CD4-positive, alpha-beta T cell treated with Interleukin-4 for 1 hour (primary cell): Measurements from ENCODE around the gene NT5C3B.

ENCODE experiments used
- DNase-seq, 2 donors: peaks; one replicate each; pipeline ENCODE4 v3.0.0-alpha.2; 2020 to 2022

The NT5C3B gene

GRCh38 chr17:41806685-41807445 lies 29.2 kb downstream of the NT5C3B start:
- DNase-seq = no peak

GRCh38 chr17:41803049-41804020 lies 32.7 kb downstream of the NT5C3B start:
- no peak for DNase-seq

DNA sequence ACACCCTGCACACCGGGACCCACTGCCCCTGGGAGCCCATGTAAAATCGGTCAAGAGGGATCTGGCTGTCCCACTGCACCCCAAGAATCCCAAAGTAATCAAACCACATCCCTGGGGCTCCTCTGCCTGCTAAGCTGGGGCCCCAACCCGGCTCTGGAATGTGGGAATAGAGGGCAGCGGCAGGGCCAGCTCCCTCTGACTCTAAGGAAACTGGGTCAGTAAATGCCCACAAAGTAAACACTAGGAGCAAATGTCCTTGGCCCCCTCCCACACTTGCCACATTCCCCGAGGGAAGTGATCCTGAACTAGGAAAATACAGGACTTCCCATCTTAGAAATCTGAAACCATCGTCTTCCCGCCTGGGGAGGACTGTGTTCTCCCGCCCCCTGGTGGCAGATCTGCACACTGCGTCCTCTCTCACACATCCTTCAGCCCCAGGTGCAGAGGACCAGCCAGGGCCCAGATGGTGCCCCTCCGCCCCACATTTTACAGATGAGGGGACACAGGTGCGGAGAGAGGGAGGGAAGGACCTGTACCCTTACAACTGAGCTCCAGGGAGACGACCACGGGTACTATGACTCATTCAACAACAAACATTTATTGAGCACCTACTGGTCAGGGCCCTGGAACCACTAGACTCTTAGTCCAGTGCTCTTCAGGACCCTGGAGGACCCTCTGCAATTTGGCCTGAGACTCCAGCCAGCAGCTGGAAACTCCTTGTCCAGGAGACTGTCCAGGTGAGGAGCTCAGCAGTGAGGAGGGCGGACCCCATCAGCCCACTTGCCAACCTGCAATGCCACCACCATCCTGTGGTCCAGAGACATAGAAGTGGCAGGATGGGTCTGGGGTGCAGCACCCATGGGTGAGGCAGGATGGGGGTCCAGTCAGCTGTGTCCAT lies 34.4 kb downstream of the NT5C3B start:
- peak; percentile 69 to 70 for DNase-seq

GRCh38 chr17:41800601-41801373 lies 35.2 kb downstream of the NT5C3B start:
- peak in 1 of 2 donors; percentile 20 for DNase-seq

DNA sequence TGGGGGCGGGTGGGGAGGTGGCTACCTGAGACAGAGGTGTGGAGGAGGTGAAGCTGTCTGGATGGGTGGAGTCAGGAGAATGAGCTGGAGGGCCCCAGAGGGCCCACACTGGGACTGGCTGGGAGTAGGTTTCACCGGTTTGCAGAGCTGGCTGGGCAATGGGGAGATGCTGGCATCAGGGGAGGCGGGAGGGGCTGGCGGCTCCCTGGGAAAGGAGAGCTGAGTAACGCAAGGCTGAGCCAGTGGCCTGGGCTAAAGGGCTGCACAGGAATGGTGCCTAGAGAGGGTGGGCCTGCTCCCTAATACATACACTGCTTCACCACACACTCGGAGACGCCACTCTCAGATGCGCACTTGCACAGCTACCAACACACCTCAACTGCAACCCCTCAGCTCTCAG lies 36.7 kb downstream of the NT5C3B start:
- DNase-seq = no peak

GRCh38 chr17:41797377-41797776 lies 38.7 kb downstream of the NT5C3B start:
- no peak for DNase-seq

- no peak for DNase-seq
Observed at GRCh38 chr17:41796121-41796895, 39.7 kb downstream of the NT5C3B start.

- DNase-seq = no peak
Observed at GRCh38 chr17:41794540-41794975, 41.5 kb downstream of the NT5C3B start.

GRCh38 chr17:41793784-41794539 lies 42.1 kb downstream of the NT5C3B start:
- no peak for DNase-seq

- DNase-seq = no peak
Observed at GRCh38 chr17:41792845-41793783, 42.9 kb downstream of the NT5C3B start.

DNA sequence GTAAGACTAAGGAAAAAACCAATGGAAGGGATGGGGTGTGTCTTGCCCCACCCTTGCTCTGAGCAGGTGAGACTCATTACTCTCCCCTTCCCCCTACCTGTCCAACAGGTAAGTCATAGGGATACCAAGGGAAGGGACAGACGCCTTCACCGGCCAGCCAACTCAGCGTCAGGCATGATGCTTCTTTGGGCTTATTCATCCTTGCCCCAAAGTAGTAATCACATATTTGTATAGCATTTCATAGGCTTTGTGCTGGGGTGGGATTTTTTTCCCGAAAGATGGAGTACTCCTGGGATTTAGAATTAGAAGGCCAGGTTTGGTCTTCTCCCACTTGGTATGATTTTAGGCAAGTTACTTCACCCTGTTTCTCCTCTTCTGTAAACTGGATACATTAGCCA lies 49.0 kb downstream of the NT5C3B start:
- no peak for DNase-seq

- peak; percentile 90 to 98 for DNase-seq
Observed at GRCh38 chr17:41786227-41787020, 49.6 kb downstream of the NT5C3B start, which contains the start of gene JUP. JUP (minus strand) TSS chr17:41786711; CDS start chr17:41771854, 14,857 bp downstream.

GRCh38 chr17:41785859-41786226 lies 50.2 kb downstream of the NT5C3B start:
- DNase-seq = peak in 1 of 2 donors; percentile 23

DNA sequence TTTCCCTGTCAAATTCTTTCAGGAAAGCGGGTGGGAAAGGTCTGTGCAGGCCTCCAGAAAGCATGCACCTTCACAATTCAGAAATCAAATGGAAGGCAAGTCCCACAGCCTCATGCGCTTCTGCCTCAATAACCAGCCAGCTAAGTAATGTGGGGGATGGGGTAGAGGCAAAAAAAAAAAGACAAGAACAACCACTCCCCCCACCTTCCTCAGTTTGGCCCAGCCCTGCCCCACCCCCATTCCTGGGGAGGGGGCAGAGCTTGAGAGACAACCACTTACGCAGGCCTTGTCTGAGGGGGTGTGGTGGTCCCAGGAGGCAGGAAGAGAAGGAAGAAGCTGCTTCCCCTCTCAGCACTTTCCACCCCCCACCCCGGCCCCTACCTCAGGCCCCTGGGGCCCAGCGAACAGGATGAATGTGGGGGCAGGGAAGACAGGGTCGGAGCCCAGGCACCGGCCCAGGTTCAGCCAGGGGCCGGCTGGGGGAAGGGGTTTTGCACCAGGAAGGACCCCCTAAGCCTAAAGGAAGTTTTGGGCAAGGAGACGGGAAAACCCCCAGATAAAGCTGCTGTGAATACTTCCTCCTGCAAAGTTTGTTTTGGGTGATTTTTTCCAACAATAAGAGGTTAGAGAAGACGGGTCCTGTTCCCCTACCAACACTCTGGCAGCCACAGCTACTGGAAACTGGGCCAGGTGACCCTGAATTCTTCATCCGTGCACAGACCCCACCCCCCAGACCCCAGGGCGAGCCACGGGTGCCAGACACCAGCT lies 50.8 kb downstream of the NT5C3B start:
- DNase-seq = peak in 1 of 2 donors; percentile 54

GRCh38 chr17:41784207-41784744 lies 51.8 kb downstream of the NT5C3B start:
- no peak for DNase-seq

DNA sequence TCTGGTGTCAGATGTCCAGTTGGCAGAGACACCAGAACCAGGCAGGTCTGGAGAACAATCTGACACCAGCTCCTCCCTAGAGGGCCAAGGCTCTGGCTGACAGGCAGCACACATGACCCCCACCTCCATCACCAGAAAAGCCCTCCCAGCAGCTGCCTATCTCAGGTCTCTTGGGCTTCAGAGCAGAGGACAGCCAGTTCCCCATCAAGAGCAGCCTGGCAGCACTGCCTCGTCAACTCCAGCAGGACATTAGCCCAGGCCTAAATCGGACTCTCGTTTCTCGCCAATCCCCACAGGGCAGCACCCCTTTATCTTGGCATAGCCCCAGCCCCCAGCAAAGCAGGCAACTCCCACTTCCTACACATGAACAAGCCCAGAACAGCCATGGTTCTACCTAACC lies 53.9 kb downstream of the NT5C3B start:
- DNase-seq = no peak
